ENCODE data around the gene ATG12.

GRCh38 chr5:115843444-115844130, 2.2 kb upstream of the ATG12 start:
- TF ChIP-seq, protein P1, sequence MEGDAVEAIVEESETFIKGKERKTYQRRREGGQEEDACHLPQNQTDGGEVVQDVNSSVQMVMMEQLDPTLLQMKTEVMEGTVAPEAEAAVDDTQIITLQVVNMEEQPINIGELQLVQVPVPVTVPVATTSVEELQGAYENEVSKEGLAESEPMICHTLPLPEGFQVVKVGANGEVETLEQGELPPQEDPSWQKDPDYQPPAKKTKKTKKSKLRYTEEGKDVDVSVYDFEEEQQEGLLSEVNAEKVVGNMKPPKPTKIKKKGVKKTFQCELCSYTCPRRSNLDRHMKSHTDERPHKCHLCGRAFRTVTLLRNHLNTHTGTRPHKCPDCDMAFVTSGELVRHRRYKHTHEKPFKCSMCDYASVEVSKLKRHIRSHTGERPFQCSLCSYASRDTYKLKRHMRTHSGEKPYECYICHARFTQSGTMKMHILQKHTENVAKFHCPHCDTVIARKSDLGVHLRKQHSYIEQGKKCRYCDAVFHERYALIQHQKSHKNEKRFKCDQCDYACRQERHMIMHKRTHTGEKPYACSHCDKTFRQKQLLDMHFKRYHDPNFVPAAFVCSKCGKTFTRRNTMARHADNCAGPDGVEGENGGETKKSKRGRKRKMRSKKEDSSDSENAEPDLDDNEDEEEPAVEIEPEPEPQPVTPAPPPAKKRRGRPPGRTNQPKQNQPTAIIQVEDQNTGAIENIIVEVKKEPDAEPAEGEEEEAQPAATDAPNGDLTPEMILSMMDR (IDR thresholded peaks at IDR 0.05; ENCODE audit: low read depth, low read length) = no peak
- no peak for TF ChIP-seq EZH2phosphoT487 (IDR thresholded peaks at IDR 0.05; ENCODE audit: low read depth)

All from OCI-LY3 (cell line).